ENCODE data around the gene COL12A1. TPM values are rescaled to one million over a fixed set of nuclear protein-coding genes. Genes with fewer than 3 reads are reported as not detected.

Gene COL12A1
- total RNA-seq, 4 donors from 2014 or later, result 14.2 to 45.1 (median 32.3) TPM

DNA sequence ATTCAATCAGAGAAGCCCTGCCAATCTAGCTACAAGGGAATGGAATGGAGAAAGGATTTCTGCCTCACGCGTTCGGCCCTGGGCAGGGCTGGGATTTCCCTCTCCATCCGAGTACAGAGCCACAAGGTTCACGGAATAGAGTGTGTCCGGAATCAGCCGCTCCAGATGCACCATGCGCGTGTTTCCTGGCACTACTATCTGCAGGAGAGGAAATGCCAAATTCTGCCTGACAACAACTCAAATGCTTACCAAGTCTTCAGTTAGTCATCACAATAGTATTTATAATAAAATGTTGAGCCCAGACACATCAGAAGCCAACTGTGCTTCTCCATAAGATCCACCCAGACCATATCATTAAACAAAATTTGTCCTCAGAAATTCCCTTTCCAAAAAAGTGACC lies 75.1 kb downstream of the COL12A1 start:
- Histone ChIP-seq H3K4me3 (no peak overlapping the region), H3K27ac (no peak overlapping the region), H3K4me1 (no peaks in the 10 kb centered on the region), H3K27me3 (no peaks in the 10 kb centered on the region), H3K36me3 (no peaks in the 10 kb centered on the region), H3K9me3 (no peaks in the 10 kb centered on the region)
- no peak for DNase-seq
- in situ Hi-C loops (cut with MboI; ENCODE audit: low pct_ligation_motif_present in 1 of 4, low pct_unique_long_range_greater_than_20kb in 1 of 4, low sequenced_read_pairs in 3 of 4) (no loop called here), intact Hi-C loops (cut with DNase I; ENCODE audit: low total_unique reads) (no loop called here)
- TF ChIP-seq POLR2A (IDR thresholded peaks at IDR 0.05) (no peak), EP300 (IDR thresholded peaks at IDR 0.05; ENCODE audit: low read depth) (no peak), POLR2AphosphoS5 (IDR thresholded peaks at IDR 0.05) (no peak)
- TF ChIP-seq, protein P1, sequence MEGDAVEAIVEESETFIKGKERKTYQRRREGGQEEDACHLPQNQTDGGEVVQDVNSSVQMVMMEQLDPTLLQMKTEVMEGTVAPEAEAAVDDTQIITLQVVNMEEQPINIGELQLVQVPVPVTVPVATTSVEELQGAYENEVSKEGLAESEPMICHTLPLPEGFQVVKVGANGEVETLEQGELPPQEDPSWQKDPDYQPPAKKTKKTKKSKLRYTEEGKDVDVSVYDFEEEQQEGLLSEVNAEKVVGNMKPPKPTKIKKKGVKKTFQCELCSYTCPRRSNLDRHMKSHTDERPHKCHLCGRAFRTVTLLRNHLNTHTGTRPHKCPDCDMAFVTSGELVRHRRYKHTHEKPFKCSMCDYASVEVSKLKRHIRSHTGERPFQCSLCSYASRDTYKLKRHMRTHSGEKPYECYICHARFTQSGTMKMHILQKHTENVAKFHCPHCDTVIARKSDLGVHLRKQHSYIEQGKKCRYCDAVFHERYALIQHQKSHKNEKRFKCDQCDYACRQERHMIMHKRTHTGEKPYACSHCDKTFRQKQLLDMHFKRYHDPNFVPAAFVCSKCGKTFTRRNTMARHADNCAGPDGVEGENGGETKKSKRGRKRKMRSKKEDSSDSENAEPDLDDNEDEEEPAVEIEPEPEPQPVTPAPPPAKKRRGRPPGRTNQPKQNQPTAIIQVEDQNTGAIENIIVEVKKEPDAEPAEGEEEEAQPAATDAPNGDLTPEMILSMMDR (IDR thresholded peaks at IDR 0.05), result no peak
- 88 to 89% methylated on average over 9 of the region's 9 CpGs for WGBS, 2 donors (ENCODE audit: low coverage in 1 of 2)

DNA sequence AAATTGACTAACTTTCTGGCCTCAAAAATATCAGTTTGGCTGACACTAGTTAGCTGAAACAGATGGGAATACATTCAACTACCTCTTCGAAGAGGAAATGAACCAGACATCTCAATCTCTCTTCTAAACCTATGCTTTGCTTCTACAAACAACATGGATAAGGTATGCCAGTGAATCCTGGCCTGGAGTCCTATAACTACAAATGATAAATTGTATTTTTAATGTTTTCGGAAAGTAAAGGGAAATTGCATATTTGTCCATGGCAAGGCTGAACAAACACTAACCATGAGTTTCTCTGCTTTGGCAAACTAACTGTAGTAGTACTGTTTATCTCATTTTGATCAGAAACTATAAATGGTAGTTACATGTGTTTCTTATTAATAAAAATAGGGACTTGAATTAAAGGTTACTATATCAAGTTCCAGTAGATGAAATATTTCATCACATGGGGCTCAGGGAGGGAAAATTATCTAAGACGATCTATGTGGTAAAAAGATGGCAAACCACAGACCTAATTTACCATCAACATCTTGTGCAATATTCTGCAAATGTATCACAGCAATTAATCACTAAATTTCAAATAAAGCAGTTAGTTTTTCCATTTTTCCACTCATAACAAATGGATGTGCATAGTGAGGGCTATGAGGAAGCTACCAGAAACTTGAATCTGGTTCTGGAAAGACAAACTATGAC lies 76.8 kb downstream of the COL12A1 start:
- intact Hi-C loops (cut with DNase I; ENCODE audit: low total_unique reads), result no loop called here
- H3K27me3 ChIP-seq, result no peaks in the 10 kb centered on the region
- no peaks in the 10 kb centered on the region for H3K36me3 ChIP-seq
- no peak overlapping the region for H3K4me3 ChIP-seq
- no peaks in the 10 kb centered on the region for H3K4me1 ChIP-seq
- in situ Hi-C loops (cut with MboI; ENCODE audit: low pct_ligation_motif_present in 1 of 4, low pct_unique_long_range_greater_than_20kb in 1 of 4, low sequenced_read_pairs in 3 of 4), result no loop called here
- H3K27ac ChIP-seq, result no peak overlapping the region
- no peaks in the 10 kb centered on the region for H3K9me3 ChIP-seq
- TF ChIP-seq POLR2AphosphoS5 (IDR thresholded peaks at IDR 0.05) (no peak), EP300 (IDR thresholded peaks at IDR 0.05; ENCODE audit: low read depth) (no peak), POLR2A (IDR thresholded peaks at IDR 0.05) (no peak)
- TF ChIP-seq, protein P1 (IDR thresholded peaks at IDR 0.05), result no peak
- DNase-seq, result no peak
- 72 to 83% methylated on average over 3 of the region's 3 CpGs for WGBS, 2 donors (ENCODE audit: low coverage in 1 of 2)

DNA sequence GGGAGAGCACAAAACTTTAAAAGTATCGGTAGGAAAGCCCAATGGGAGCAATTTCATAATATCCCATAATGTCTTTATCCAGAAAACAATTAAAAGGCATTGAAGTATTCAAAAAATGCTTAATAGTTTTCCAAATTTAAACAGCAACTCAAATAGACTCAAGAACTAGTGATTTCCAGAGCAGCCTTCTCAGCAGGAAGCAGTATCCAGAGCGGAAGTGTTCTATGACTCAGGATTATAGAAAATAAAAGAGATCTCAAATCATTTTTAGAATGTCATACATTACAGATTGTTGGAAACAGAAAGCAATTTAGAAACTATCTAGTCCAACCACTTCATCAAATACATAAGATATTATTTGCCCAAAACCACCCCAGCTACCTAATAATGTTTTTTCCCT lies 79.3 kb downstream of the COL12A1 start:
- in situ Hi-C loops (cut with MboI; ENCODE audit: low pct_ligation_motif_present in 1 of 4, low pct_unique_long_range_greater_than_20kb in 1 of 4, low sequenced_read_pairs in 3 of 4), result no loop called here
- H3K27me3 ChIP-seq, result no peaks in the 10 kb centered on the region

DNA sequence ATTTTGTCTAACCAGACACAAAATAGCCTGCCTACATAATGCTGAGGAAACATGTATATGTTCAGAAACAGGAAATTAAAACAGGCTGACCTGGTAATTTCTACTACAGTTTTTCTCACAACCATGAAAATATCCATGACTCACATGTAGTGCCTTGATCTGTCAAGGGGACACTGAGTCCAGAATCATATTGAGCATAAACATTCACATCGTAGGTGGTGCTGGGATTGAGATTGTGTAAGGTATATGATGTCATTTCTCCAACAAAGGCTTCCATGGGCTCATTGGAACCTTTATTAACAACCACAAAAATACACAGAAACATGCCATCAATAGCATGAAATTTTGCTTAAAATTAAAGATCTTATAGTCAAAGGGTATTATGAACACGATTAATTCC lies 80.9 kb downstream of the COL12A1 start:
- Histone ChIP-seq H3K9me3 (no peaks in the 10 kb centered on the region), H3K4me3 (no peak overlapping the region), H3K27ac (no peak overlapping the region), H3K27me3 (no peaks in the 10 kb centered on the region), H3K36me3 (no peaks in the 10 kb centered on the region), H3K4me1 (no peaks in the 10 kb centered on the region)
- DNase-seq, result no peak
- in situ Hi-C loops (cut with MboI; ENCODE audit: low pct_ligation_motif_present in 1 of 4, low pct_unique_long_range_greater_than_20kb in 1 of 4, low sequenced_read_pairs in 3 of 4), result no loop called here
- 74 to 91% methylated on average over 2 of the region's 2 CpGs for WGBS, 2 donors (ENCODE audit: low coverage in 1 of 2)
- intact Hi-C loops (cut with DNase I; ENCODE audit: low total_unique reads), result no loop called here
- TF ChIP-seq EP300 (IDR thresholded peaks at IDR 0.05; ENCODE audit: low read depth) (no peak), POLR2AphosphoS5 (IDR thresholded peaks at IDR 0.05) (no peak)
- TF ChIP-seq, protein P1 (IDR thresholded peaks at IDR 0.05), result no peak

More for the DNA sequence above, 79.3 kb downstream of the COL12A1 start:
- Histone ChIP-seq H3K4me1 (no peaks in the 10 kb centered on the region), H3K4me3 (no peak overlapping the region), H3K36me3 (no peaks in the 10 kb centered on the region), H3K27ac (no peak overlapping the region), H3K9me3 (no peaks in the 10 kb centered on the region)
- DNase-seq, result no peak
- intact Hi-C loops (cut with DNase I; ENCODE audit: low total_unique reads), result no loop called here
- WGBS, 2 donors (ENCODE audit: low coverage in 1 of 2), result 57 to 72% methylated on average over 2 of the region's 2 CpGs
- TF ChIP-seq EP300 (IDR thresholded peaks at IDR 0.05; ENCODE audit: low read depth) (no peak), POLR2AphosphoS5 (IDR thresholded peaks at IDR 0.05) (no peak), POLR2A (IDR thresholded peaks at IDR 0.05) (no peak)
- TF ChIP-seq, protein P1 (IDR thresholded peaks at IDR 0.05), result no peak

Data from transverse colon (tissue), 4 donors.